Endothelial cell of umbilical vein (primary cell): ENCODE measurements around the gene MAP2K5. TPM values are rescaled to one million over a fixed set of nuclear protein-coding genes. Genes with fewer than 3 reads are reported as not detected.

ENCODE experiments used
- BruUV-seq: library from RNA; stranded (reverse); fragments of 400-500 nt; replicated peaks from 2 replicates; lab custom pipeline; 2021; lab: Mats Ljungman, UMichigan
- CTCF ChIA-PET: fragments of 300-600, 350-600 bp; sonication (Branson Sonifier 250); formaldehyde crosslinking; loops from one replicate; lab custom pipeline; 2021; ENCODE audit warnings: antibody characterized with exemption, inconsistent platforms; lab: Charles Lee
- POLR2A ChIA-PET: fragments of 300-600, 350-600 bp; sonication (Branson Sonifier 250); formaldehyde crosslinking; loops from one replicate; lab custom pipeline; 2021; ENCODE audit warnings: antibody characterized with exemption, inconsistent platforms; lab: Charles Lee
- DNase-seq: peaks from one replicate; pipeline ENCODE4 v3.0.0-alpha.2; 2011; ENCODE audit warnings: low read depth, low spot score
- FAIRE-seq: peaks from 2 replicates; lab custom pipeline; 2011; peaks lifted over from hg19 to GRCh38; lab: Jason Lieb, UNC
- H2AFZ ChIP-seq: 2 replicates; pipeline ENCODE4 v1.6.0; 2012; ENCODE audit warnings: low read depth, low read length, control low read depth, inconsistent platforms
- H3K27ac ChIP-seq: 2 replicates; pipeline ENCODE4 v1.5.1; 2011; ENCODE audit warnings: low read depth, mild to moderate bottlenecking, control low read depth, low read length, moderate library complexity; ENCODE audit not compliant: insufficient read depth
- H3K27me3 ChIP-seq, 2 experiments: 2 replicates each; pipeline versions ENCODE4 v1.6.0 to v1.6.1; 2011; ENCODE audit warnings: low read length in 2 of 2, mixed read lengths in 1 of 2; ENCODE audit not compliant: control insufficient read depth in 2 of 2, insufficient read depth in 2 of 2
- H3K36me3 ChIP-seq, 2 experiments: 2 replicates in 1 of 2; 3 replicates in 1 of 2; pipeline ENCODE4 v1.5.1; 2011; ENCODE audit warnings: low read length in 2 of 2, mild to moderate bottlenecking in 1 of 2, moderate library complexity in 1 of 2; ENCODE audit not compliant: control insufficient read depth in 2 of 2, insufficient read depth in 2 of 2; ENCODE audit errors: extremely low read depth in 1 of 2
- H3K4me1 ChIP-seq: 3 replicates; pipeline ENCODE4 v1.5.1; 2011; ENCODE audit warnings: mild to moderate bottlenecking, low read length; ENCODE audit not compliant: control insufficient read depth, insufficient read depth; ENCODE audit errors: extremely low read depth
- H3K4me2 ChIP-seq: 2 replicates; pipeline ENCODE4 v1.6.1; 2011; ENCODE audit warnings: low read length, control low read depth, mixed read lengths; ENCODE audit not compliant: insufficient read depth
- H3K4me3 ChIP-seq, 3 experiments: fragments of 200-600 bp in 1 of 3; sonication (generic), shearing (Covaris generic) in 1 of 3; replicated peaks in 1 of 3; 2 replicates each; pipeline ENCODE4 v1.5.1; 2011 to 2016; ENCODE audit warnings: control low read depth in 3 of 3, low read length in 3 of 3, mild to moderate bottlenecking in 2 of 3, inconsistent platforms in 1 of 3, low read depth in 1 of 3, moderate library complexity in 1 of 3; ENCODE audit not compliant: insufficient read depth in 1 of 3
- H3K79me2 ChIP-seq: 2 replicates; pipeline ENCODE4 v1.6.0; 2012; ENCODE audit warnings: low read length, inconsistent platforms; ENCODE audit not compliant: control insufficient read depth, insufficient read depth
- H3K9ac ChIP-seq: replicated peaks from 2 replicates; pipeline ENCODE3; 2011; ENCODE audit warnings: low read length, control low read depth; ENCODE audit not compliant: insufficient read depth; ENCODE audit errors: extremely low read depth
- H3K9me1 ChIP-seq: replicated peaks from 3 replicates; pipeline ENCODE4 v1.6.0; 2011; ENCODE audit warnings: mild to moderate bottlenecking, low read length; ENCODE audit not compliant: control insufficient read depth, insufficient read depth; ENCODE audit errors: extremely low read depth
- H3K9me3 ChIP-seq: replicated peaks from 2 replicates; pipeline ENCODE4 v1.5.1; 2012; ENCODE audit warnings: low read length, inconsistent platforms; ENCODE audit not compliant: control insufficient read depth, insufficient read depth
- H4K20me1 ChIP-seq: replicated peaks from 2 replicates; pipeline ENCODE3; 2011; ENCODE audit warnings: mild to moderate bottlenecking, low read length; ENCODE audit not compliant: control insufficient read depth, insufficient read depth; ENCODE audit errors: extremely low read depth
- CTCF ChIP-seq, 2 donors: IDR thresholded peaks; 1 replicate in 1 of 2; 2 replicates in 1 of 2; pipeline ENCODE4 v1.5.1; 2011; ENCODE audit warnings: low read length in 2 of 2, mild to moderate bottlenecking in 2 of 2, moderate library complexity in 2 of 2, control low read depth in 1 of 2, inconsistent platforms in 1 of 2, low read depth in 1 of 2; ENCODE audit not compliant: insufficient read depth in 1 of 2; ENCODE audit errors: extremely low read depth in 1 of 2
- EZH2 ChIP-seq: IDR thresholded peaks from 2 replicates; pipeline ENCODE4 v1.6.1; 2012; ENCODE audit warnings: borderline replicate concordance, low read depth, mild to moderate bottlenecking, moderate library complexity, low read length, inconsistent platforms; ENCODE audit not compliant: severe bottlenecking
- FOS ChIP-seq: IDR thresholded peaks from 2 replicates; pipeline ENCODE4 v1.6.1; 2011; ENCODE audit warnings: mild to moderate bottlenecking, low read length, moderate library complexity, borderline replicate concordance; ENCODE audit not compliant: insufficient read depth
- GATA2 ChIP-seq: IDR thresholded peaks from 2 replicates; pipeline ENCODE4 v1.7.0; 2011; ENCODE audit warnings: low read depth, mild to moderate bottlenecking, moderate library complexity, mixed read lengths, low read length; ENCODE audit not compliant: insufficient read length, insufficient read depth
- JUN ChIP-seq: IDR thresholded peaks from 2 replicates; pipeline ENCODE4 v1.6.1; 2011; ENCODE audit warnings: borderline replicate concordance, low read depth; ENCODE audit not compliant: insufficient read length, insufficient read depth
- MAX ChIP-seq: IDR thresholded peaks from 2 replicates; pipeline ENCODE4 v1.6.1; 2011; ENCODE audit not compliant: insufficient read depth, insufficient read length
- MYC ChIP-seq: IDR thresholded peaks from one replicate; pipeline ENCODE4 v1.6.1; 2011; ENCODE audit warnings: mild to moderate bottlenecking, low read depth, low read length
- POLR2A ChIP-seq: IDR thresholded peaks from 2 replicates; pipeline ENCODE4 v1.6.1; 2012; ENCODE audit warnings: low read depth, mild to moderate bottlenecking, control low read depth, low read length
- POLR2AphosphoS5 ChIP-seq: IDR thresholded peaks from 2 replicates; pipeline ENCODE4 v1.6.1; 2012; ENCODE audit warnings: low read depth, mild to moderate bottlenecking, control low read depth, low read length, moderate library complexity; ENCODE audit not compliant: insufficient read depth
- dilution Hi-C: fragments of 300-500 bp; cut with MboI; formaldehyde crosslinking; loops from one replicate; pipeline ENCODE4 v1.15.0; 2019; ENCODE audit warnings: low sequenced_read_pairs; ENCODE audit not compliant: extremely low pct_ligation_motif_present
- intact Hi-C: fragments of 100-400 bp; cut with micrococcal nuclease; formaldehyde crosslinking; loops from one replicate; pipeline ENCODE4 v1.10.0; 2022
- polyA plus RNA-seq, 4 experiments: library from polyadenylated mRNA; depleted of rRNA in 3 of 4; stranded (reverse) in 3 of 4; unstranded in 1 of 4; fragments of >200 nt; gene quantifications; 2 replicates each; pipeline versions ENCODE4 v1.2.1 to v1.2.3, GENCODE V29; 2011 to 2012; ENCODE audit warnings: missing spikeins in 1 of 4
- total RNA-seq: library from RNA; stranded (reverse); gene quantifications from 2 replicates; pipeline ENCODE4 v1.2.3, GENCODE V29; 2021

MAP2K5 gene
- total and polyA plus RNA-seq, 2 donors (not counting 3 experiments of a cell fraction or from before 2014, with no cell fraction given) = 4.9 to 24.7 TPM

- Histone ChIP-seq H3K4me3 (peak within 1 kb of the TSS; percentile 69 to 80 (median 75)), H4K20me1 (no peaks in the 10 kb centered on the region), H3K4me2 (peak within 1 kb of the TSS; percentile 72), H3K27ac (peak within 1 kb of the TSS; percentile 82), H3K36me3 (no peaks in the 10 kb centered on the region), H3K4me1 (peaks cover 25% of the 10 kb centered on the region), H3K9me3 (no peaks in the 10 kb centered on the region), H3K9me1 (no peaks in the 10 kb centered on the region), H3K27me3 (peaks cover 19 to 23% of the 10 kb centered on the region in 2 experiments), H3K79me2 (no peaks in the 10 kb centered on the region), H2AFZ (peak within 1 kb of the TSS; percentile 94), H3K9ac (peak within 1 kb of the TSS; percentile 86)
- TF ChIP-seq GATA2 (no peak), FOS (no peak), MYC (peak; percentile 6), MAX (peak; percentile 96), POLR2A (peak; percentile 85), EZH2 (no peak), JUN (no peak), POLR2AphosphoS5 (peak; percentile 85), CTCF (IDR thresholded peaks at IDR 0.05; ENCODE audit: extremely low read depth in 1 of 2, insufficient read depth in 1 of 2, low read depth in 1 of 2, low read length in 2 of 2) (no peak)
- peak; percentile 93 for FAIRE-seq
- peak; percentile 93 for DNase-seq
- dilution Hi-C loops (no loop called here), intact Hi-C loops (loop anchor here (1.0 to 5.0 kb wide), 4 partner anchors 298 to 583 kb away; partner anchors contain the start of genes C15orf61 and MAP2K5)
- ChIA-PET POLR2A (no interaction called here), CTCF (interaction anchor here (0.6 to 2.0 kb wide), 7 partner anchors 8 to 396 kb away, joined by 3 to 12 read pairs (median 6); no protein-coding TSS in a partner anchor)
- no TSS peak for BruUV-seq
Measured at GRCh38 chr15:67839929-67840748, 297.6 kb downstream of the MAP2K5 start, which contains the start of gene RNU6-1. Gene RNU6-1, minus strand, starts transcription at chr15:67840045.
